WTC11 (cell line): ENCODE measurements around the gene ANO1.

ENCODE experiments used
- CTCF ChIP-seq: fragments of 200-600 bp; IDR thresholded peaks from 2 replicates; pipeline ENCODE4 v1.8.0; 2022; ENCODE audit warnings: antibody characterized with exemption
- GABPB1 ChIP-seq: sonication (generic); formaldehyde crosslinking; IDR thresholded peaks from 2 replicates; pipeline ENCODE4 v1.8.1; 2023; ENCODE audit warnings: mild to moderate bottlenecking, missing genetic modification reagents
- HMGXB4 ChIP-seq: sonication (generic); formaldehyde crosslinking; IDR thresholded peaks from 2 replicates; pipeline ENCODE4 v1.8.1; 2023; ENCODE audit warnings: mild to moderate bottlenecking, moderate library complexity, missing genetic modification reagents
- NFYB ChIP-seq: sonication (generic); formaldehyde crosslinking; conservative IDR thresholded peaks from 2 replicates; pipeline ENCODE4 v1.8.0; 2022; ENCODE audit warnings: low read depth, missing genetic modification reagents

GRCh38 chr11:70131606-70132190 lies 53.6 kb downstream of the ANO1 start:
- TF ChIP-seq CTCF: no peak
- TF ChIP-seq NFYB (CRISPR knock-in tag): no peak
- TF ChIP-seq GABPB1: no peak
- TF ChIP-seq HMGXB4 (CRISPR knock-in tag): no peak
